GM06990 (cell line): ENCODE results near the gene TECPR1.

ENCODE experiments used
- DNase-seq: peaks from one replicate; pipeline ENCODE4 v3.0.0-alpha.2; 2011; ENCODE audit not compliant: insufficient read length; ENCODE audit errors: extremely low read depth
- H3K27me3 ChIP-seq: replicated peaks from 2 replicates; pipeline ENCODE4 v1.6.0; 2011; ENCODE audit warnings: low read length; ENCODE audit not compliant: control insufficient read depth, insufficient read depth
- H3K36me3 ChIP-seq: 2 replicates; pipeline ENCODE4 v1.5.1; 2011; ENCODE audit warnings: low read length; ENCODE audit not compliant: control insufficient read depth, insufficient read depth
- H3K4me3 ChIP-seq: replicated peaks from 2 replicates; pipeline ENCODE4 v1.5.1; 2011; ENCODE audit warnings: low read depth, mild to moderate bottlenecking, control low read depth, low read length
- CTCF ChIP-seq: IDR thresholded peaks from 2 replicates; pipeline ENCODE4 v1.5.1; 2011; ENCODE audit warnings: low read length, control low read depth, mild to moderate bottlenecking, inconsistent platforms; ENCODE audit not compliant: insufficient read depth, poor library complexity, severe bottlenecking

The TECPR1 gene

GRCh38 chr7:98177553-98177952 lies 74.5 kb downstream of the TECPR1 start:
- Histone ChIP-seq H3K4me3 (no peak overlapping the region), H3K27me3 (no peaks in the 10 kb centered on the region; the same call in 1 of the 2 replicates), H3K36me3 (peaks cover 3% of the 10 kb centered on the region)
- TF ChIP-seq CTCF: no peak
- no peak for DNase-seq

DNA sequence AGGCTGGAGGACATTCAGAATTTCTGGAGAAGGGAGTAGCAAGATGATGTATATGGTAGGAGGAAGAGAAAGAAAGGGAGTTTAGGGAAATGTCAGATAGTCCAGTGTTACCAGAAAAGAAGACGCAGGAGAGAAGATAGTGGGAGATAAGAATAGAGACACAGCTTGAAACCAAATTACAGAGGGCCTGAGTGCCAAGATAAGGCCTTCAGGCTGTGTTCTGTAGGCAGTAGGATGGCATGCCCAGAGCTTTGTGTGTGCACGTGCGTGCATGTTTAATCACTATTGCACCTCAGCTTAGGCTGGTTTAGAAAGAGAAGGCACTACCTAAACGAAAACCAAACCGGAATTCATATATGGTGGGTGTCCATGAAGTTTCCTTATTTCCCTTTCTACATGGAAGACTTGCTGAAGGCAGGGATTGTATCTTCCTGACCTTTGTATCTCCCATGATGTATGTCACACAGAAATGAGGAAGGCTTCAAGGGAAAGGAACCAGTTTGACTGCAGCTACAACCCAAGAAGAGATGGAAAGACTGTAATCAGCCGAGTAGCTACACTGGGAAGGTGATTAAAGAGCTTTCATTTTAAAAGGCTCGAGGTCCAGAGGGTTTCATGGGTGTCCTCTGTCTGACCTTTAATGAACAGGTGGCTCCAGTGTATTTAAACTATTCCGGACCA lies 76.6 kb downstream of the TECPR1 start:
- no peak for DNase-seq
- Histone ChIP-seq H3K36me3 (peaks cover 7% of the 10 kb centered on the region), H3K27me3 (no peaks in the 10 kb centered on the region; the same call in 1 of the 2 replicates), H3K4me3 (no peak overlapping the region)
- no peak for TF ChIP-seq CTCF

DNA sequence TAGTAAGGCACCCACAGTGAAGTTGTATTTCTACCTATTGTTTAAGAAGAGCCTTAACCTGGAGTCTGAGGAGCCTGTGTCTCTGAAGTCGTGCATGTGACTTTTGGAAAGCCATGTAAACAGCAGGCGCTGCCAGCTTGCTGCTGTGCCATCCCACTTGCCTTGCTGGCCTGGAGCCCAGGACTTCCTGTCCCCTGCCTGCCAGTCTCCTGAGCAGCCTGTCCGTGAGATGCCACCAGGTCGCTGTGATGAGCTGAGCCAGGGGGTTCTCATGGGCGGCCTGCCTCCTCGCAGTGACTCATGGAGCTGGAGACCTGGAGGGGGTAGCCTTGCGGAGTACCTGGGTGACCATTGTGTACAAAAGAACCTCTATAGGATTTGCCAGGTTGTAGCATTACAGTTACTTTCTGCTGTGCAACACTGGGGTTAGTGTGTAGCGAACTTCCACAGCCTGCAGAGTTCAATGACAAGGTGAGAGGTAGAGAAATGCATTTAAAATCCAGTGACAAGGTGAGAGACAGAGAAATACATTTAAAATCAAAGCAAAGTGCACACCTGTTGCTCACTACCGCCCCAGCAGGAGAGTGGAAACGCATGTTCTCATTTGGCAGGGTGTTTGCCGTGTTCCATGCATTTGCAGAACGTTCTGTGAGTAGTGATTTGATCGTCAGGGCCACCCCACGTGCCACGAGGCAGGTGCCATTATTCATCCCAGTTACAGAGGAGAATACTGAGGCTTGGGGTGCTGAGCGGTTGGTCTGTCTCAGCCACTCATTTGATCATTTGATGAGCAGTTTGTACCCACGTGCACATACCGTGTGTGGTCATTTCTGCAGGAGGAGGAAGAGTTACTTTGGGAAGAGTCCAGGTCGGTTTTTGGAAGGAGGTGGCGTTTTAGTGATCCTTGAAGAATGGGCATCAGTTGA lies 77.4 kb downstream of the TECPR1 start:
- no peaks in the 10 kb centered on the region; the same call in 1 of the 2 replicates for H3K27me3 ChIP-seq
- no peak for TF ChIP-seq CTCF
- H3K4me3 ChIP-seq: no peak overlapping the region
- H3K36me3 ChIP-seq: peaks cover 7% of the 10 kb centered on the region
- no peak for DNase-seq

DNA sequence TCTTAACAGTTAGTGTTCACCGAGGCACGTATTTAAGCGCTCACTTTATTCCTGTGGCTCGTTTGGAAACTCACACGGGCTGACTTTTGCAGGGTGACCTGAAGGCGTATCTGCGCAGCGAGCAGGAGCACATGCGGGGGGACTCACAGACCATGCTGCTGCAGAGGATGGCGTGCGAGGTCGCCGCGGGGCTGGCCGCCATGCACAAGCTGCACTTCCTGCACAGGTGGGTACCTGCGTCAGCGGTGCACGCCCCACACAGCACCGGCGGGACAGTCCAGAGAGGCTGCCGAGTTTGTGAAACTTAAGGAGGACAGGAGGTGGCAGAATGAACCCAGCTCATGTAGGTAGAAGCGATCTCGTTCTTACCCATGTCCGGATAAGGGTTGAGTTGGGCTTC lies 80.6 kb downstream of the TECPR1 start:
- no peak overlapping the region for H3K4me3 ChIP-seq
- H3K27me3 ChIP-seq: no peaks in the 10 kb centered on the region; the same call in 1 of the 2 replicates
- peaks cover 5% of the 10 kb centered on the region for H3K36me3 ChIP-seq
- no peak for TF ChIP-seq CTCF
- no peak for DNase-seq

GRCh38 chr7:98170966-98171365 lies 81.1 kb downstream of the TECPR1 start:
- no peaks in the 10 kb centered on the region; the same call in 1 of the 2 replicates for H3K27me3 ChIP-seq
- TF ChIP-seq CTCF: no peak
- DNase-seq: no peak
- H3K36me3 ChIP-seq: peaks cover 5% of the 10 kb centered on the region
- no peak overlapping the region for H3K4me3 ChIP-seq
